Measurements from ENCODE around the gene MEGF11. TPM values are rescaled to one million over a fixed set of nuclear protein-coding genes. Genes with fewer than 3 reads are reported as not detected.
"Not testable (repeated sequence)": the region's sequence is repeated elsewhere in the genome, so short reads cannot be mapped to it uniquely, and the experiment has no call there.

Gene MEGF11
- total RNA-seq, 1 experiment from 2014 or later = 0.37 TPM

DNA sequence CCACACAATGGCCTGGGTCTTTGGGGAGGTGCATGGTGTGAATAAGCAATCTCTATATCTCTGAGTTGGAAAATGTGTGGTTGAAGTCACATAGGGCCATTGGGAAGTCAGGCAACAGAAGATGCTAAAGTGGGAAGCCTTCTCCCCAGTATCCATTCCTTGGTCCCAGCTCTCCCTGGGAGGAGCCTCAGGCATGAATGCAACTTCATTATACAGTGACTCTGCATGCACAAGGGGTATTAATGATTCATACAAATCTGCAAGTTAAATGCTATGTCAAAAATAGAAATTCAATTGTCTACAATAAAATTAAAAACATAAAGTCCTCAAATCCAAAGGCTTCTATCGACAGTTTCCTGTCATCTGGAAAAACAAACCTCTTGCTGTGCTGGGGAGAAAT, 275.4 kb downstream of the MEGF11 start:
- in situ Hi-C loops (cut with HindIII; ENCODE audit: low pct_unique_long_range_greater_than_20kb, low sequenced_read_pairs) = no loop called here
- DNase-seq (ENCODE audit: low read depth, low spot score) = no peak

DNA sequence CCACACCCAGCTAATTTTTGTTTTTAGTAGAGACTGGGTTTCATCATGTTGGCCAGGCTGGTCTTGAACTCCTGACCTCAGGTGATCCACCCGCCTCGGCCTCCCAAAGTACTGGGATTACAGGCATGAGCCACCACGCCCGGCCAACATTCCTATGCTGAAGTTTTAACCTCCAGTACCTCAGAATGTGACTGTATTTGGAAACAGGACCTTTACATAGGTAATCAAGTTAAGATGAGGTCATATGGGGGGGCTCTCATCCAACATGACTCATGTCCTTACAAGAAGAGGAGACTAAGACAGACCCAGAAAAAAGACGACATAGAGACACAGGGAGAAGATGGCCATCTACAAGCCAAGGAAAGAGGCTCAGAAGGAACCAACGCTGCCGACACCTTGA, 277.4 kb downstream of the MEGF11 start:
- in situ Hi-C loops (cut with HindIII; ENCODE audit: low pct_unique_long_range_greater_than_20kb, low sequenced_read_pairs); DNase-seq (ENCODE audit: low read depth, low spot score): not testable (repeated sequence)

DNA sequence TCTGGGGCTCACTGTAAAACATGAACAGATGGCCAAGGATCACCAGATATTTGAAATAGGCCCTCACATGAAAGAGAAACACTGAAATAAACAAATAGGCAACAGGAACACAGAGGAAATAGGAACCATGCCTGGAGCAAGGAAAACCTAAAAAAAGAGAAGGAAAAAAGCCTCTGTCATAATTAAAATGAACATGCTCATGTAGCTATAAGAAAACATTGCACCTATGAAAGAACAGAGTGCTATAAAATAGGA, 281.9 kb downstream of the MEGF11 start:
- in situ Hi-C loops (cut with HindIII; ENCODE audit: low pct_unique_long_range_greater_than_20kb, low sequenced_read_pairs) = no loop called here
- no peak for DNase-seq (ENCODE audit: low read depth, low spot score)

DNA sequence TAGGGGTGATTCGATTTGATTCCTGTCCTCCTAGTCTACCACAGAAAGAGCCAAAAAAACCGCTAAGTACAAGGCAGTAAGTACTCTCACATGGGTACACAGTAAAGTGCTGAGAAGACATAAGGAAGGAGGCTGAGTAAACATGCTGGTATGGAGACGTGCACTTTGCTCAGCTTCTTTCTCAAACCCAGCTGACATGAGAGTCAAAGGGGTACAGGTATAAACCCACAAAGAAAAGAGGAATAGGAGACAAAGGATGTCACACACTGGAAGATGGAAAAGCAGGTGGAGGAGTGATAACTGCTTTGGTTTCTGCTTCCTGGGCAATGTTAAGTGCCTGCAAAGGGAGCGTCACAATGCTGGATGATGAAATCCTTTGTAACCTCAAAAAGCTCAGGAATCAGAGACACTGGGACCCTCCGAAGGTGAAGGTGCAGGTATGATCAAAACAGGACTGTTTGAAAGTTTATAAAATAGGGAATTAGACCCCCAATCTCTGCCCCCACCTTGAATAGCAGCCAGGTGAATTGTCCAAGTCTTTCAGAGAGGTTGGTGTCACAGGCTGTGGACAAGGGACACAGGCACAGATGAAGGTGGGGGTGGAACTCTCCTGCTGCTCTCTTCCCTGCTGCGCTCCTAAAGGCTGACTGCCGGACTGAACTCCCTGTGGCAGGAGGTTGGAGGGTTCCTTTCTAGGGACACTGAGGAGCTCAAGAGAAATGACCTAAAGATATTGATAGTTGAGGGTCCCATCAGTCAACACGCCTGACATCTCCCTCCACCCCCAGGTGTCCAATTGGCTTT, 282.4 kb downstream of the MEGF11 start:
- in situ Hi-C loops (cut with HindIII; ENCODE audit: low pct_unique_long_range_greater_than_20kb, low sequenced_read_pairs) = no loop called here
- DNase-seq (ENCODE audit: low read depth, low spot score) = no peak

DNA sequence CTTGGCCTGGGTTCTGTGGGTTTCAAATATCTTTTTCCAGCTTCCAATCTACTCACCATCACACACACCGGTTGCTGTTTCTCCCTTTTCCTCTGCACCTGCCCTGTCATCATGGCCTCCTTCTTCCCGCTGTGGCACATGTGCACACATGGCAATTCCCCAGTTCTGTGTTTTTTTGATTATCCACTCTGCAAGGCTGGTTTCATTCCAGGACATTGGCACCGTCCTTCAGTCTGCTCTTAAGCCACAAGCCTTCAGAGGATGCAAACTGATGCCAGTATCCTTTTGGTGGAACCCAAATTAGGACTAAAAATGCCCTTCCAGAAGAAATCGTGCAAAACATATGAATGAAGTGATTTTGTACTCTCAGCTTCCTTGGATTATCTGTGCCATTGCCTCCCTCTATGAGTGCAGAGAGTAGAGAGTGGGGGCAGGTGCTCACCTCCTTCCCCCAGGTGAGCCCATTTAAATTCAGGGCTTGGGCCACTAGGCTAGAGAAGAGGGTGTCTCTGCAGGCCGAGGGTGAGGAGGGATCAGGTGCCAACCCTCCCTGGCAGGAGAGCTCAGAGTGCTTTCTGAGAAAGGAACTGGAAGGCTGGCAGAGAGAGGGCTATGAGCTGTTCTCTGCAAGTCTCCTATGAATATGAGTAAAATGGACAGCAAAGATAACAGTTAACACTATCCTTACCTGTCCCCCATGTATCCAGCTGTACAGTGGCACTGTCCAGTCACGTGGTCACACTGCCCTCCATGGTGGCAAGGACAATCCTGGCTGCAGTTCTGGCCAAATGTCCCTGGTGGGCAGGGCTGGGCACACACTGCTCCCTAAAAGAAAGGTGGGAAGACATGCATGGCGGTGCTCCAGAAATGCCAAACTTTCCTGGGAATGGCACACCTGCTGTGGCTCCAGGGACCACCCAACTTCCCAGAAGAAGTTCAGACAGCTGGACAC, 283.4 kb downstream of the MEGF11 start:
- DNase-seq (ENCODE audit: low read depth, low spot score) = no peak

GRCh38 chr15:65968511-65968910, 285.0 kb downstream of the MEGF11 start:
- in situ Hi-C loops (cut with HindIII; ENCODE audit: low pct_unique_long_range_greater_than_20kb, low sequenced_read_pairs) = no loop called here
- no peak for DNase-seq (ENCODE audit: low read depth, low spot score)

More for the DNA sequence above, 283.4 kb downstream of the MEGF11 start:
- in situ Hi-C loops (cut with HindIII; ENCODE audit: low pct_unique_long_range_greater_than_20kb, low sequenced_read_pairs) = no loop called here

GRCh38 chr15:65964792-65965433, 288.6 kb downstream of the MEGF11 start:
- in situ Hi-C loops (cut with HindIII; ENCODE audit: low pct_unique_long_range_greater_than_20kb, low sequenced_read_pairs) = no loop called here
- DNase-seq (ENCODE audit: low read depth, low spot score) = no peak

GRCh38 chr15:65963911-65964482, 289.6 kb downstream of the MEGF11 start:
- in situ Hi-C loops (cut with HindIII; ENCODE audit: low pct_unique_long_range_greater_than_20kb, low sequenced_read_pairs) = no loop called here
- no peak for DNase-seq (ENCODE audit: low read depth, low spot score)

GRCh38 chr15:65963358-65963757, 290.2 kb downstream of the MEGF11 start:
- in situ Hi-C loops (cut with HindIII; ENCODE audit: low pct_unique_long_range_greater_than_20kb, low sequenced_read_pairs) = no loop called here
- no peak for DNase-seq (ENCODE audit: low read depth, low spot score)

GRCh38 chr15:65962187-65962586, 291.4 kb downstream of the MEGF11 start:
- peak; percentile 55 for DNase-seq (ENCODE audit: low read depth, low spot score)
- in situ Hi-C loops (cut with HindIII; ENCODE audit: low pct_unique_long_range_greater_than_20kb, low sequenced_read_pairs) = no loop called here

- DNase-seq (ENCODE audit: low read depth, low spot score) = no peak
- in situ Hi-C loops (cut with HindIII; ENCODE audit: low pct_unique_long_range_greater_than_20kb, low sequenced_read_pairs) = no loop called here
Measured at GRCh38 chr15:65960586-65960985, 293.0 kb downstream of the MEGF11 start.

DNA sequence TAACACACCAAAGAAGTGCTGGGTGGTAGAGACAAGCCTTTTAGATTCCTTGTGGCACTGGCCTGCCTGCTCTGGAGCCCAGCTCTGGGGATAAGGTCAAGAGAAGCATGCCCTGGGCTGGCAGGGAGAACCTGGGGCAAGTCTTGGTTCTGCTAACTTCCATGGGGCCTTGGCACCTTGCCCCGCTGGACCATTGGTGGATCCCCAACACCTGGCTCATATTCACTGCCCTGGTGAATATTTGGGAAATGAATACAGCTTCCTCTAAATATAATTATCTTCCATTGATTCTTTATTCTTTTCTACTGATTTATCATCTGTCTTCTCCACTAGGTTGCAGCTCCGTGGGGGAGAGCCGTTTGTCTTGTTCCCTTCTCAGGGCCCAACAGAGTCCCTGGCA, 294.7 kb downstream of the MEGF11 start:
- in situ Hi-C loops (cut with HindIII; ENCODE audit: low pct_unique_long_range_greater_than_20kb, low sequenced_read_pairs) = no loop called here
- no peak for DNase-seq (ENCODE audit: low read depth, low spot score)

- no peak for DNase-seq (ENCODE audit: low read depth, low spot score)
- in situ Hi-C loops (cut with HindIII; ENCODE audit: low pct_unique_long_range_greater_than_20kb, low sequenced_read_pairs) = no loop called here
Measured at GRCh38 chr15:65957451-65957850, 296.1 kb downstream of the MEGF11 start.

- in situ Hi-C loops (cut with HindIII; ENCODE audit: low pct_unique_long_range_greater_than_20kb, low sequenced_read_pairs) = no loop called here
- no peak for DNase-seq (ENCODE audit: low read depth, low spot score)
Measured at GRCh38 chr15:65956899-65957298, 296.7 kb downstream of the MEGF11 start.

GRCh38 chr15:65956307-65956706, 297.2 kb downstream of the MEGF11 start:
- in situ Hi-C loops (cut with HindIII; ENCODE audit: low pct_unique_long_range_greater_than_20kb, low sequenced_read_pairs) = no loop called here

DNA sequence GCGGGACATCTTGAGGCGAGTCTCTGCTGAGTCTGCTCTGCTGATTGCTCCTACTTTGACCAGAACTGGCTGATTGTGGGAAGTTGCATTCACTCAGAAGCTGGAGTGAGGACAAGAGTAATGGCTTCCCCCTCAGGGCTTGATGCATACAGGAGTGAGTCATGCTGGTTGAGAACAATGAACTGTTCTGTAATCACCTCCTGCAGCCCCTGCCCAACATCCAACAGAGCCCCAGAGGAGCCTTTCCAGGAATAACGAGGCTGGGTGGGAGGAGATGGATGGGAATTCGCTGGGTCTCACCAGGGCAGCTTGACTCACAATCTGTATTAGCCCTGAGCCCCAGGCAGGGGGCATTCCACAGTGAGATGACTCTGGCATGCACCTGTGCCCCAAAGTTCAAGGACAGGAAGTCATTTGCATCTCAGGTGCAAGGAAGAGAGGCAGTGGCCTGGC, 299.2 kb downstream of the MEGF11 start:
- in situ Hi-C loops (cut with HindIII; ENCODE audit: low pct_unique_long_range_greater_than_20kb, low sequenced_read_pairs) = no loop called here
- peak; percentile 96 for DNase-seq (ENCODE audit: low read depth, low spot score)

More at GRCh38 chr15:65956307-65956706, 297.2 kb downstream of the MEGF11 start:
- DNase-seq (ENCODE audit: low read depth, low spot score) = no peak

DNA sequence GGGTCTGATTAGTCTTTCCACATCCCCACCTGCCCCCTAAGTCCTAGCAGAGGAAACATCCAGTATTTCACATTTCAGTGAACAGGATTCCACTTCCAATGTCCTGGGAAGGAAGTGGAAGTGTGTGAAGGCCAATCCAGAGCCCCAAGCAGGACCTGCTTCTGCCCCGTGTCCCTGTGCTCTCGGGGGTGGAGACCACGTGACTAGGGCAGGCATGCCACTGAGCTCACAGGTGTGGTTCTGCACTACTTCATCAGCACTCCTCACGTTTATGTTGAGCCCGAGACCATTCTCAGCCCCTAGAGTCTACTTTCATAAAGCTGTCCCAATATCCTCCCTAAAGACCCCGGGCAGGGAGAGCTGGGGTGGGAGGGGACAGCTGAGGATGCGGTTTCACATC, 299.9 kb downstream of the MEGF11 start:
- no peak for DNase-seq (ENCODE audit: low read depth, low spot score)
- in situ Hi-C loops (cut with HindIII; ENCODE audit: low pct_unique_long_range_greater_than_20kb, low sequenced_read_pairs) = no loop called here

Data from SK-MEL-5 (cell line).